Type B pancreatic cell (in vitro differentiated cells): ENCODE results near the gene NPAS3. TPM values are rescaled to one million over a fixed set of nuclear protein-coding genes. Genes with fewer than 3 reads are reported as not detected.

Source experiments
- DNase-seq: peaks from one replicate; pipeline ENCODE4 v3.0.0; 2021; ENCODE audit warnings: mixed read lengths; ENCODE audit not compliant: unreplicated experiment; ENCODE audit errors: extremely low spot score
- H3K27ac Mint-ChIP-seq: 2 replicates; pipeline ENCODE4 v1.8.0; 2021; ENCODE audit warnings: mild to moderate bottlenecking, mixed read lengths
- H3K27me3 Mint-ChIP-seq: 2 replicates; pipeline ENCODE4 v1.8.0; 2021; ENCODE audit warnings: mixed read lengths
- H3K36me3 Mint-ChIP-seq: 2 replicates; pipeline ENCODE4 v1.8.0; 2021; ENCODE audit warnings: mixed read lengths
- H3K4me1 Mint-ChIP-seq: one replicate; pipeline ENCODE4 v1.8.0; 2021; ENCODE audit warnings: mixed read lengths; ENCODE audit not compliant: unreplicated experiment
- H3K4me3 Mint-ChIP-seq: 2 replicates; pipeline ENCODE4 v1.8.0; 2021; ENCODE audit warnings: mild to moderate bottlenecking, mixed read lengths
- H3K9me3 Mint-ChIP-seq: 2 replicates; pipeline ENCODE4 v1.8.0; 2021; ENCODE audit warnings: mixed read lengths
- CTCF ChIP-seq: fragments of 200-600 bp; sonication (generic); conservative IDR thresholded peaks from 2 replicates; pipeline ENCODE4 v1.5.0; 2021; ENCODE audit warnings: antibody characterized with exemption, mild to moderate bottlenecking
- total RNA-seq: library from RNA; stranded (reverse); gene quantifications from 2 replicates; pipeline ENCODE4 v1.2.1, GENCODE V29; 2021; ENCODE audit warnings: low replicate concordance

NPAS3 gene
- total RNA-seq, 1 donor from 2014 or later: 8.7 TPM

GRCh38 chr14:32967421-32967820 is 28.7 kb downstream of the NPAS3 start:
- Mint-ChIP-seq H3K9me3 (no peaks in the 10 kb centered on the region), H3K4me3 (no peak overlapping the region), H3K4me1 (no peaks in the 10 kb centered on the region), H3K27me3 (no peaks in the 10 kb centered on the region), H3K36me3 (no peaks in the 10 kb centered on the region), H3K27ac (no peak overlapping the region)
- DNase-seq: no peak
- no peak for TF ChIP-seq CTCF

GRCh38 chr14:32968972-32969544 is 30.4 kb downstream of the NPAS3 start:
- no peaks in the 10 kb centered on the region for H3K36me3 Mint-ChIP-seq
- no peak for DNase-seq
- H3K4me1 Mint-ChIP-seq: no peaks in the 10 kb centered on the region
- no peak overlapping the region for H3K27ac Mint-ChIP-seq
- no peak for TF ChIP-seq CTCF
- no peaks in the 10 kb centered on the region for H3K9me3 Mint-ChIP-seq
- H3K27me3 Mint-ChIP-seq: no peaks in the 10 kb centered on the region
- H3K4me3 Mint-ChIP-seq: no peak overlapping the region

GRCh38 chr14:32977913-32978312 is 39.2 kb downstream of the NPAS3 start:
- no peaks in the 10 kb centered on the region for H3K9me3 Mint-ChIP-seq
- no peaks in the 10 kb centered on the region for H3K36me3 Mint-ChIP-seq
- no peak overlapping the region for H3K4me3 Mint-ChIP-seq
- peaks cover 10% of the 10 kb centered on the region for H3K4me1 Mint-ChIP-seq
- no peak for DNase-seq
- no peak overlapping the region for H3K27ac Mint-ChIP-seq
- no peaks in the 10 kb centered on the region for H3K27me3 Mint-ChIP-seq
- no peak for TF ChIP-seq CTCF

DNA sequence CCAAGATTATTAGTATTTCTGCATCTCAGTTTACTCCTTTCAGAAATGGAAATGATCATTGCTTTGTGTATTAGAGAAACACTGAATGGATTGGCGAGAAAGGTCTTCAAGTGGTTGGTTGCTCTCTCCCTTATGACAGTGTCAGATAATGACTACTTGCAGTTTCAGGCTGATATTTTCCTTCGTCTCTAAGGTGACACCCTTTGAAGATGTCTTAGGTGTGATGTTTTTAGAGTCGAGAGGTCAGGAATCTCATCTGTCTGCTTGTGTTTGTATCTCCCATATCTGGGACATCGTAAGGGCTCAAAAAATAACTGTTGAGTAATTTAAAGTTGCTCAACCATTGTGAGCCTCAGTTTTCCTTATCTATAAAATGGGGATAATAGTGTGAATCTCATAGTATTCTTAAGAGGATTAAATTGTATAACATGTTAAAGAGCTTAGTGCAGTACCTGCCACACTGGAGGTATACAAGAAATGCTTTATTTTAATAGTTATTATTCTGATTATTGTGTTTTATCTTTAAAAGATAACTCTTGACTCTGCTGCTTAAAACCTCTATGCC is 40.1 kb downstream of the NPAS3 start:
- Mint-ChIP-seq H3K9me3 (no peaks in the 10 kb centered on the region), H3K36me3 (no peaks in the 10 kb centered on the region), H3K27me3 (no peaks in the 10 kb centered on the region), H3K27ac (no peak overlapping the region), H3K4me1 (peaks cover 10% of the 10 kb centered on the region), H3K4me3 (no peak overlapping the region)
- no peak for DNase-seq
- no peak for TF ChIP-seq CTCF

- TF ChIP-seq CTCF: no peak
- no peaks in the 10 kb centered on the region for H3K36me3 Mint-ChIP-seq
- no peak for DNase-seq
- peaks cover 10% of the 10 kb centered on the region for H3K4me1 Mint-ChIP-seq
- H3K27me3 Mint-ChIP-seq: no peaks in the 10 kb centered on the region
- no peaks in the 10 kb centered on the region for H3K9me3 Mint-ChIP-seq
- no peak overlapping the region for H3K27ac Mint-ChIP-seq
- H3K4me3 Mint-ChIP-seq: no peak overlapping the region
Measured at GRCh38 chr14:32980178-32980901, 41.7 kb downstream of the NPAS3 start.
